Frontal cortex (tissue), 4 donors: ENCODE measurements around the gene FGF1. TPM values are rescaled to one million over a fixed set of nuclear protein-coding genes. Genes with fewer than 3 reads are reported as not detected.

Experiments used
- DNase-seq, 2 donors: peaks; one replicate each; pipeline ENCODE4 v3.0.0; 2012; ENCODE audit warnings: low spot score in 2 of 2
- FAIRE-seq: peaks from 2 replicates; lab custom pipeline; 2012; peaks lifted over from hg19 to GRCh38; lab: Jason Lieb, UNC
- total RNA-seq: library from RNA; depleted of rRNA; stranded (reverse); fragments of >200 nt; gene quantifications from one replicate; pipeline ENCODE4 v1.2.3, GENCODE V29; 2014
- donor health status: control.
- donor health status: control.
- donor health status: control.

The FGF1 gene
- total RNA-seq, 1 donor from 2014 or later, result 2.9 TPM

DNA sequence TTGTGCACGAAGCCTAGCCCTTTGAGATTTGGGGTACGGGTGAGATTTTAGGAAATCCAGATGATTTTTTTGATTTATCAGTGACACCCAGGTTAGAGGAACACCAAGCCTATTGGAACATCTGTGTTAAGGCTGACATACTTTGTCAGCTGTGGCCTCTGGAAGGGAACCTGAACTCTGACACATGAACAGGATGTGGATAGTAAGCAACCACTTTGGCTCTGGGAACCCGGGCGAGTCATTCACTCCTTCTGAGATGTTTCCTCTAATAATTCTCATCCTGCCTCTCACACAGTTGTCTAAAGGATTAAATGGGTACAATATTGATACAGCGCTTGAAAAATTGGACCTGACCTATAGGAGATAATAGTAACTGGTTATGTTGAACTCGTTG lies 67.8 kb downstream of the FGF1 start:
- no peak for DNase-seq
- FAIRE-seq, result no peak

DNA sequence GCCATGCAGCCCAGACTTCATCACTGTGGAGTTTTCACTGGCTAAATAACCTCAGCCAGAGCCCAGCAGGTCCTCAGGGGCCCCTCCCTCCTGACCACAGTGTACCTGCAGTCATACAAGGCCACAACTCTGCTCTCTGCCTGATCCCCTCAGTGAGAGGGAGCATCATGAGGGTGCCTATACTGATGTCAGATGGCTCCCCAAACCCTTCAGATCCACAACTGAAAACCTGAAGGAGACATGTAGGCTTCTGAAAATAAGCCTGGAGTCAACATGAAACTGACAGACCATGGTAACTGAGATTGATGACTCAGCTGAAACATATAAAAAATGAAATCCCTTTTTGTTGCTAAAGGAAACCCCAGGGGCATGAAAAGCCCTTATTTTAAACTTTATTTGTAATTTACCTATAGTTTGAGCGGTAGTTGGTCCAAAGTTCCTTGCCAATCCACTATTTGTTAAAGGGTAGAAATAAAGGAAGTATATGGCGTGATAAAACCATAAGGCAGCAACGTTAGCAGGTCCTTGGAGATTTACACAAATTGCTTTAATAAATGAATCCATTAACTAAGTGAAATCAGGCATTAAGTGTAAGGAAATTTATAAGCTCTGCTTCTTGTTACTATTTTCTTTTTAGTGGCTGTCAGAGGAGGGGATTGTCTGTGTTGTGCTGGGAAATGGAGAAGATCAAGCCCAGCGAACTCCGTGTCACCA lies 68.3 kb downstream of the FGF1 start:
- FAIRE-seq, result no peak
- no peak for DNase-seq

DNA sequence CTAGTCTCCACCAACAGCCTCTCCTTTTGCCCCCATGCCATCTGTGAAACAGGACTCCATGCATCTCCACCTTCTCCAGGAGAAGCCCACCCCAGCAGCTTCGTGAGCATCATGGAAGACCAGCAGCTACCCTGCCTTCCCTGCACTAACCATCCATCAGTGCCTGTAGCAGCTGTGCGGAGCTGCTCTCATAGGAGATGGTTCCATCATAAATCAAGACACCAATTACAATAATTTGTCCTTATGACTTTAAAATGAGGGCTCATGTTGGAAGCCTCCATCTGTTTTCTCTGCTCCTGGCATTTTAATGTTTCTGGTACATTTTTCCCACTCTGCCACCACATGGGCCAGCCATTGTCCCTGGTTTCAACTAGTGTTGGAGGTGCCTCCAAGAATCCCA lies 69.9 kb downstream of the FGF1 start:
- no peak for FAIRE-seq
- DNase-seq, result no peak

DNA sequence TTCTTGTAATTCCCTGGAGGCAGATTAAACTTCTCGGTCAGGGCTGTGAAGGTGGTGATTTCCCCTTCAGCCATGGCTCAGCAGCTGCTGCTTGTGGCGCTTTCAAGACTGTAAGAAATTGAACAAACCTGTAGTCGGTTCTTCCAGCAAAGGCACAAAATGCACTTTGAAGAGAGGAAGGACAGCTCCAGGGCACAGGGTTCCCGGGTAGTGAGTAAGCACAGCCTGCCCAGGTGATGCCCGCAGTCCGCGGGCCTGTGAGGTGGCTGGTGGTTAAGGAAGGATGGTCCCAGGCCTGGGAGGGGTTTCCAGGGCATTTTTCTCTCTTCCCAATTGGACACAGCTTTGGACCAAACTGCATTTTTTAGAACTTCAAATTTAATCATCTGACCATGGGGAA lies 71.8 kb downstream of the FGF1 start:
- DNase-seq (no peak), FAIRE-seq (no peak)

DNA sequence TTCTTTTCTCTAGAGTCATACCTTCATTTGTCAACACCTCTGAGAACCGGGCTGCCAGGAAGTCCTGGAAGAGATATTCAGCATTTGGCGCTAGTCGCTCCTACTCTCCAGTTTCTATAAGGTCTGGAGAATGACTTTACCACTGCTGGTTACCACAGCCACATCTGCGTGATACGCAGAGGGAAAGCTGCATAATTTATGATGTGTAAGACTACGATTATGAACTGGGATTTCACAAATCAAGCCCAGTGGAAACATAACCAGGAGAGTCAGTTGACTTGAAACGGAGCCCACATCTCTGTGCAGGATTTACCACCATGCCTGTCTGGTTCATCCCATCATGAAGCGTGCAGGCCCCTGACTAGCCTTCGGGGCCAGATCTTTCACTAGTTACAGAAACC lies 72.6 kb downstream of the FGF1 start:
- FAIRE-seq, result no peak
- DNase-seq, result no peak

DNA sequence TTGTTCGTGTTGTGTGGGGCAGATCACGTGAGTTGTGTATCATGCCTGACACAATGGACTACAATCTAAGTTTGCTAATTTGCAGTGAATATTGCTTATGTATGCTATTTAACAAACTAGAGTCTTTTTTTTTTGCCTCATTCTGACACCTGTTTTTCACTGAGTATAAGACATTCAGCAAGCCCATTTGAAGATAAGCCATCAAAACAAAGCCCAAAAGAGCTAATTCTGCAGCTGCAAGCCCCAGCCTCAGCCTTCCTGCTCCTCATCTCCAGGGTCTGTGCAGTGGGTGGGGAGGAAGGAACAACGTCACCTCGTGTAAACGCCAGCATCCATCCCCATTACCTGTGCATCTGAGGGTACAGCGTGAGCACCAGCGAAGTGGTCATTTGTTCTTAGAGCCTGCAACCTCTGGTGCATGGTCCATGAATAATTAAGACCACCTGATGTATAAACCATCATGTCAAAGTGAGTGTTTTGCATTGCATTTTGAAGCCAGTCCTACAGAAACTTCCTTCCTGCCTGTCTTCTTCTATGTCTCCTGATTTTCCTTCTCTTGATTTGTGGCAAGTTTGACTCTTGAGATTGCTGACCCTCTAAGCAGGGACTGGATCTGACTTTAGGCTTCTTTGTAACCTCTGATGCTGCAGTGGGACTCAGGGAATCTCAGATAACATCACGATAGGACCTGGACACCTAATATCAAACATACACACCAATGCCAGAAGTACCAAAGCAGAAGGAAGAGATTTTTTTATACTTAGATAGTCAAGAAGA lies 73.2 kb downstream of the FGF1 start:
- FAIRE-seq (no peak), DNase-seq (no peak)

DNA sequence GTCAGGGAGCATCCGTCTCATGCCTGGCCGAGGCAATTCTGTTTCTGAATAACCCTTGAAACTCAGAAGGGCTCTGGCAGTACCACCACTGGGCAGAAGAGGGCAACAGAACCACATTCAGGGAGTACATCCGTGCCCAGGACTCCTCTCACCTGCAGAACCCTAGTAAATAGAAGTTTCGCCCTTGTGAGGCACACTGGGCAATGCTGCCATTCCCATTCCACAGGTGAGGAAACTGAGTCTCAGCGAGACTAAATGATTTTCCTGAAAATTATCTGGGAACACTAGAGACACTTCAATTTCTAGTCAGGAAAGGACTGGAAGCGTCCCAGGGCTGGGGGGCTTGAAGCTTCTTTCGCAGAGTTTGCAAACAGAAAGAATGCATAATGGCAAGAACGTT lies 74.7 kb downstream of the FGF1 start:
- DNase-seq (peak; percentile 12 to 49), FAIRE-seq (no peak)

DNA sequence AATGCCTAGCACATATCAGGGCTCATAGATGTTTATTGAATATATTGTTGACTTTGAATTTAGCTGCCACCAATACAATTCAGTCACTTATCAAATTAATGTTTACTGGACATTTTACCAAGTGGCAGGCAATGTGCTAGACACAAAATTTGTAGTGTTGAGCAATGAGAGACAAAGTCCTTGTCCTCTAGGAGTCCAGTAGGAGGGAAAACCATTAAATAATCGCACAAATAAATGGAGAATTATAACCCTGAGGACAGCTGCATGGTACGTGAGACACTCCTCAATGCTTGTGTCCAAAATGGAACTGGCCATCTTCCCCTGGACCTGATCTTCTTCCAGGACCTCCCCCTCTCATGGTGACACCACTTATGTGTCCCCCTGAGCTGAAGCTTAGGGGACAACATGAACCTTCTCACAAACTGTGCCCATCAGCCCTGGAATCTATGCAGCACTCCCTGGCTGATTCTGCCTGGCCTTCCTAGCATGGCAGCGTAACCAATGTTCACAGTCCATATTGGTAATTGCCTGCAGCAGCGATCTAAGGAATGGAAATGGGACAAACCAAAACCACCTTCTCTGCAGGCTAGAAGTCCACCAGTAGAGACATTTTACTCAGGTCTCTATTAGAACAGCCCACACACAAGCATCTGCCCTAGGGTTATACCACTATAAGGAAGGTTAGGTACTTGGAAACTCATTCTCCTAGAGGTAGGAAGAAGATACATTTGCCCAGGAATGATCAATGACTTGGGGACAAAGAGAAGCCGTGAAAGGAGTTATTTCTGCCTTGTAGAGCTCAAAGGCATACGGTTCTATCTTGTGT lies 75.5 kb downstream of the FGF1 start:
- FAIRE-seq (no peak), DNase-seq (no peak)

DNA sequence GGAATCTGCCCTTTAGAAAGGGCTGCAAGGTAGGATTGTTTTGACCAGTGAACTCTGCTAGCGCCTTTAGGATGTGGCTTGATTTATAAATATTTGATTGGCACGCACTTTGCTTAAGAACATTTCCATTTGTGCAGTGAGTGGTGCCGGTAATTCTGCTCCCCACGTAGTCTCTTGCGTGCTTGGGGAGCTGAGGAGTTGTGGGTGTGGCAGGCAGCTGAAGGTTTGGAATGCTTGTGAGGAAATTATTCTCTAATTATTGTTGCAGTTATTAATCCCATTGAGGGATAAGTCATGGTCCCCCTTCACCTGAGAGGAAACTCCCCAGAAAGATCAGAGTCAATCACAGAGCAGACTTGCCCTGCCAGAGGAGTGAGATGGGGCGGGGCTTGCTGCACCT lies 76.7 kb downstream of the FGF1 start:
- FAIRE-seq (no peak), DNase-seq (no peak)

DNA sequence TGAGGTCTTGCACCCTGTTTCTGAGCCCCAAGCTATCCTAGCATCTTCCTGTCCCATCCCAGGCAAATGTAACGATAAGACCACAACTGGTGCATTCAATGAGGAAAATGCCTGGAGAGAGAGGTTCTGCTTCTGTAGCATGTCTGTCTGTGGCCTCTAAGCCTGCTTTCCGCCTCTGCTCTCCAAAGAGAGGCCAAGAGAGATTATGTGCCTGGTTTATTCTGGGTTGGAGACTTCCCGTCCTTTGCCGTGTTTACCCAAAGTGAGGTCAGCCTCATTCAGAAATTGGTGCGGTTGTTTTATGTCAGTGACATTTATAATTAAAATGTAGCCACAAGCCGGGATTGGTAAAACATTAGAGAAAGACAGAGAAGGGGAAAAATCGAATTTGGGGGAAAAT lies 77.8 kb downstream of the FGF1 start:
- DNase-seq (no peak), FAIRE-seq (no peak)

DNA sequence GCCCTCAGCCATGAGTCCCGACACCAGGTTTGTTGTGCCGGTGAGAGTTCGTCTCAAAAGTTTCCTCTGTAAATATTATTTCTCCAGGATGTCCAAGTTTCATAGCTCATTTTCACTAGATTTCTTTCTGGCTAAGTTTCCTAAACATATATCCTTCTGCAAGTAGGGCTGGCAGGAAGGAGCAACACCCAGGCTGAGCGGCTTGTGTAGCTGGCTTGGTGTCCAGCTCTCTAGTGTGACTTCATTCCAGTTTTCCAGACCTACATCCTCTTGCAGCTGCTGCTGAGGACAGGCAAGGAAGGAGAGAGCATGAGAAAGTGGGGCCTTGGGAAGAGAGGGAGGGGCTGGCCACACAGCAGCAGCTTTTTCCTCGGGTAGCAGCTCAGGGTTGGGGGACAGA lies 80.3 kb downstream of the FGF1 start:
- FAIRE-seq, result no peak
- no peak for DNase-seq

DNA sequence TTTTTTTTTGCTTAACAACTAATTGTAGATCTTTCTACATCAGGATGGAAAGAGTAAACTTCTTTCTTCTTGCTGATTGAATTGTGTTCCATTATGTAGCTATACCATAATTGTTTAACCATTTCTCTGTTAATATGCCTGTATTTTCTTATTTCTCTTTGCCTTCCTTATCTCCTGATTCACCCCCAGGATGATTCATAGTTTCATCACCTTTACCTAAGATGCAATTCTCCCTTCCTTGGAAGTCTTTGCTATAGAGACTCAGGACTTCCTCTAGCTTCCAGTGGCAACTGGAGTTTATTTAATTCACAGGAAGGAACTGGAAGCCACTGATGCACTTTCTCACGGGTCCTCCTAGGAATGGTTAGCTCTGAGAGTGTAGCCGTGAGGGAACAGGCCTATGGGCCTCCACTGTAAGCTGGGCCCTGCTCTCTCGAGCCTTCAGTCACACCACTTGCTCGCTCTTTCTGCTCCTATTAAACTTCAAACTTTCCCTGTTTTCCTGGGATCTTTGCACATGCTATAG lies 83.1 kb downstream of the FGF1 start:
- DNase-seq, result no peak
- no peak for FAIRE-seq

DNA sequence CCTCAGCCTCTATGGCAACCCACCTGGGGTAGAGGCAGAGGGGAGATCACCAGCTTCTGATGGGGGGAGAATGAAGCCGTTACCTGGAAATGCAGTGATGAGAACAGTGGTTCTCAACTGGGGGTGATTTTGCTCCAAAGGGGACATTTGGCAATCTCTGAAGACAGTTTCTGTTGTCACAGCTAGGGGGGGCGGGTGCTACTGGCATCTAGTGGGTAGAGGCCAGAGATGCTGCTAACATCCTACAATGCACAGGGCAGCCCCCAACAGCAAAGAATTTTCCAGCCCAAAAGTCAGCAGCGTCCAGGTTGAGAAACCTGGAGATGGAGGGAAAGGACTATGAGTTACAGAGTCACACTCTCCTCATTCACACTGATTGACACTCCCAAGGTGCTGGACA lies 84.5 kb downstream of the FGF1 start:
- DNase-seq (no peak), FAIRE-seq (no peak)

DNA sequence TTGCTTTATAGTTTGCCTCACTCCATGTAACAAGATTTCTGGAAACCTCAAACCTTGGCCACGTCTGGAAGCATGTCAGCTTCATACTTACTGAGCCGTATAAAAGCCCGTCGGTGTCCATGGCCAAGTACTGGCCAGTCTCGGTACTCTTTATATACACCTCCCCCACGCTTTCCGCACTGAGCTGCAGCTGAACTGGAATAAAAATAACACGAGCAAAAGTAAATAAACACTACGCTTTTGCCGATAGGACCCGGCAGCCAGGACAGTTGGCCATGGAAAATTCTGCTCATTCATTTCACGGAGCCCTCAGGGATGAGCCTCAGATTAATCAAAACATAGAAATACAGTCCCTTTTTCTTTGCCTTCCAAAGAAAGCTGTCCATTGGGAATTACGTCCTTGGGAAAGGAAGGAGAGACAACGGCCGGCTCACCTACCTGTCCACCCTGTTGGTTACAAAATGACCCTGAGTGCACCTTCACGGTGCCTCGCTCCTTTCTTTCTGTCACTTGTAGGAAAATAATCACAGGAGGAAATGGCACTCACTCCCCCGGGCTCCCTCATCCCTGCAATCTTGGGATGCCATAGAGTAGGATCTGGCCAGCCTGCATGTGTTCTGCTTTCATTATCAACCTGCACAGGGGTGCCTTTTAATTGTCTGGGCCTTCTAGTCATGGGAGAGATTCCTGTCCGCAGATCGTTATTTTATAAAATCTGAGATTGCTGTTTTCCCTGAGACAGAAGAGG lies 85.1 kb downstream of the FGF1 start:
- FAIRE-seq (no peak), DNase-seq (no peak)

DNA sequence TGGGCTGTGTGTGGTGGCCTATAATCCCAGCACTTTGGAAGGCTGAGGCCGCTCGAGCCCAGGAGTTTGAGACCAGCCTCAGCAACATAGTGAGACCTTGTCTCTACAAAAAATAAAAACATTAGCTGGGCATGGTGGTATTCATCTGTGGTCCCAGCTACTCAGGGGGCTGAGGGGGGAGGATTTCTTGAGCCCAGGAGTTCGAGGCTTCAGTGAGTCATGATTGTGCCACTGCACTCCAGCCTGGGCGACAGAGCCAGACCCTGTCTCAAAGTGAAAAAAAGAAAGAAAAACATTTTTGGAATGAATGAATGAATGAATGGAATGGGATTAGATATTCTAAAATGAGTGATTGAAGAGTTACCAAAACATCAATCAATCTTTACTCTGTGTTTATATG lies 85.8 kb downstream of the FGF1 start:
- no peak for FAIRE-seq

DNA sequence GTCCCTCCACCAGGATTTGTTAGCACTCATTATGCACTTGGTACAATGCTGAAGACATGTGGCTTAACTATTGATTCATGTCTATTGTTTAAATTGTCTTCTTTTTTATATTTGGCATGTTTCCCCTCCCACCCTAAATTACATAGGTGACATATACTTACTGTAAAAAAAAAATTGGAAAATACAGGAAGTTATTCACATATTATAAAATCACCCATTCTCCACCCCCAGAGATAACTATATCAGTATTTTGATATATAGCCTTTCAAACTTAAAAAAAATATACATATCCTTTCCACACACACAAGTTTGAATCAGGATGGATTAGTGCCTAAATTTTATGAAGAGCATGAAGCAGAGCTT lies 87.6 kb downstream of the FGF1 start:
- no peak for FAIRE-seq
- DNase-seq, result no peak

More for the DNA sequence above, 85.8 kb downstream of the FGF1 start:
- no peak for DNase-seq

DNA sequence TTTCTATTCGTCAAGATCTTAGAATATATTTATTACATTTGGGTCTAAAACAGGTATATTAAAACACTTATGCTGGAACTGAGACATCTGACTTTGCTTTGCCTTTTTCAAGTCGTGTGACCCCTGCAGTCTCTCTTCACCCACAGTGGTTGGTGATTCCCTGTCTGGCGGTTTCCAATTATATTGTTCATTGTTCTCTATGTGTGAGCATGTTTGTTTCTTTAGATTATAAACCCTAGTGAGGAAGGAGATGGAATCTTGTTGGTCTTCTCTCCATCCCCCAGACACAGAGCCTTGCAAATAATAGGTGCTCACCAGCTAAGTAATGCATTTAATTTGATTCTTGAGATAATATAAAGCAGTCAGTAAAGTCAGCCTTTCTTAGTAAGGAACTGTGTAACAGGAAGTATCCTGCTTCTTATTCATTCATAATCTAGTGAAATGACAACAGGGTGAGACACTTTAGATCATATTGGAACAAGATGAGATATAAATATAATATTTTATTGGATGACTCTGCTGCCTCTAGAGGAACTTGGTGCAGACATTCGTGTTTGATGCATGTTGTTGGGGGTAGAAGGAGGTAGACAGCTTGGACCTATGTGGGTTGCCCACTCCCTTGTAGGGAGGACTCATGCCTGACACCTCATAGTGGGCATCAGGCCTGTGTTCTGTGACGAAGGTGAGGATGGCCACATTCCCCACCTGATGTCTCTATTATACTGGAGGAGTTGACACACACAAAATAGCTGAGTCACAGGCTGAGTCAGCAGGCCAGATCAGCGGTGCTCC lies 88.1 kb downstream of the FGF1 start:
- DNase-seq, result no peak
- no peak for FAIRE-seq

DNA sequence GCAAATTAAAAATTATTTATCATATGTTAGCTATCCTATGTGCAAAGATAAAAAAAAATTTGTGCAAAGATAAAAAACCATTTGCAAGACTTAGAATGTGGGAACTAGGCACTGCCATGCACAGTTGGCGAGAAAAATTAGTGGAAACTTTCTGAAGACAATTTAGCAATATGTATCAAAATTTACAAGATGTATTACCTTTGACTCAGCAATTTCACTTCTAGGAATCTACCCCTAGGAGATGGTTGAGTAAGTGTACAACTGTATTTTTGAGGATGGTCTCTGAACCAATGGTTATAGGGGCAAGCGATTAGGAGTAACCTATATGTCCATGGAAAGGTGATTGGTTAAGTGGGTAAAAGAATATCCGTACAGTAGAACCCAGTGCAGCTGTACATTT lies 88.9 kb downstream of the FGF1 start:
- DNase-seq (no peak), FAIRE-seq (no peak)

DNA sequence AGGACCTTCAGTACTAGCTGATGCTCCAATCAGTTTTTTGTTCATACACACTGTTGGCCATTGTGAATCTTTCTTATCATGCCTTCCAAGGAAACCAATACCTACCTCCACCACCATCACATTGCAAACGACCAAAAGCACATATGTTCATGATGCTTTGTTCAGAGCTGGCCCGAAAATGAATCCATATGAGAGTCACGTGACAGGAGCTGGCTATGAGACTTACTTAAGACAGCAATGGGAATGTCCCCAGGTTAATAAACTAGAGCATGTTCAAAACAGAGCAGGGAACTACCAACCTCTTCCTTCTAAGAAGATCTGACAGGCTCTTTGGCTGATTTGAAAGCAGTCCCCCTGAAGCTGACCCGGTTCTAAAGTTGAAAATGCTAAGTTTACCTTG lies 93.5 kb downstream of the FGF1 start:
- DNase-seq (no peak), FAIRE-seq (no peak)
